ENCODE measurements around the gene COPZ2.

DNA sequence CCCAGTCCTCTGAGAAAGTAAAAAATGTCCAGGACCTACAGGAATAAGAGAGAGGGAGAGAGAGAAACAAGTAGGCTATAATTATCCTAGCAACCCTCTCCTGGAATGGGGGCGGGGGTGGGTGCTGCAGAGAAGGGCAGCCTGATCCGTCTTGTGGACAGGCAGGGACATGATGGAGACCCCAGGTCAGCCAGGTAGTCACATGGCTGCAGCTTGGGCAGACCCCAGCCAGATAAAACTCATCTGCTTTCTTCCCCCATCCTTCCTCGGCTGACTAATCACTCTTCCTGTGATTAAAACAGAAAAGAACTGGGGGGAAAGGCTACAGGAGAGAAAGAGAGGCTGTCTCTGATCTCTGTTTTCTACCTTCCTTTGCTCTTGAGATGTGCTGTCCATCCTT lies 32.6 kb downstream of the COPZ2 start:
- TF ChIP-seq CTCF (IDR thresholded peaks at IDR 0.05; ENCODE audit: insufficient read depth, low read length, poor library complexity, severe bottlenecking) (no peak), EZH2phosphoT487 (conservative IDR thresholded peaks at IDR 0.05; ENCODE audit: low read length) (no peak)
